DMS53 treated with DMSO at 0.1 percent for 48 hours (cell line): ENCODE results near the gene COA8.
A peak's percentile ranks its signal among the peaks of the same experiment; 100 is the strongest.
"Not testable (repeated sequence)": the region's sequence is repeated elsewhere in the genome, so short reads cannot be mapped to it uniquely, and the experiment has no call there.

Experiments used
- DNase-seq: peaks from one replicate; lab custom pipeline; 2025; ENCODE audit not compliant: unreplicated experiment; lab: John Stamatoyannopoulos, UW

COA8 gene

GRCh38 chr14:103525430-103526246 is 37.1 kb upstream of the COA8 start:
- not testable (repeated sequence) for DNase-seq

GRCh38 chr14:103526247-103526913 is 36.4 kb upstream of the COA8 start:
- DNase-seq = no peak

- no peak for DNase-seq
Observed at GRCh38 chr14:103526914-103527248, 35.9 kb upstream of the COA8 start.

GRCh38 chr14:103527408-103528145 is 35.2 kb upstream of the COA8 start:
- DNase-seq = no peak

GRCh38 chr14:103528146-103528586 is 34.6 kb upstream of the COA8 start:
- no peak for DNase-seq

- peak; percentile 73 for DNase-seq
Observed at GRCh38 chr14:103528587-103529382, 34.0 kb upstream of the COA8 start, which contains the start of gene TRMT61A. TRMT61A (plus strand) TSS chr14:103529196; CDS start chr14:103529979, 783 bp downstream.

GRCh38 chr14:103529383-103530365 is 33.1 kb upstream of the COA8 start:
- no peak for DNase-seq

GRCh38 chr14:103530390-103530789 is 32.4 kb upstream of the COA8 start:
- no peak for DNase-seq

GRCh38 chr14:103530831-103531230 is 31.9 kb upstream of the COA8 start:
- DNase-seq = no peak

GRCh38 chr14:103531421-103532215 is 31.1 kb upstream of the COA8 start:
- DNase-seq = no peak

GRCh38 chr14:103532216-103533136 is 30.3 kb upstream of the COA8 start:
- no peak for DNase-seq

- DNase-seq = no peak
Observed at GRCh38 chr14:103533137-103533998, 29.4 kb upstream of the COA8 start.

- no peak for DNase-seq
Observed at GRCh38 chr14:103533999-103534575, 28.7 kb upstream of the COA8 start.

- no peak for DNase-seq
Observed at GRCh38 chr14:103534576-103535061, 28.1 kb upstream of the COA8 start.

GRCh38 chr14:103535081-103535890 is 27.5 kb upstream of the COA8 start:
- no peak for DNase-seq
